ENCODE results near the gene TICAM2. TPM values are rescaled to one million over a fixed set of nuclear protein-coding genes. Genes with fewer than 3 reads are reported as not detected.

TICAM2 gene
- total RNA-seq, 2 donors from 2014 or later, result 0.67 to 1.1 TPM

DNA sequence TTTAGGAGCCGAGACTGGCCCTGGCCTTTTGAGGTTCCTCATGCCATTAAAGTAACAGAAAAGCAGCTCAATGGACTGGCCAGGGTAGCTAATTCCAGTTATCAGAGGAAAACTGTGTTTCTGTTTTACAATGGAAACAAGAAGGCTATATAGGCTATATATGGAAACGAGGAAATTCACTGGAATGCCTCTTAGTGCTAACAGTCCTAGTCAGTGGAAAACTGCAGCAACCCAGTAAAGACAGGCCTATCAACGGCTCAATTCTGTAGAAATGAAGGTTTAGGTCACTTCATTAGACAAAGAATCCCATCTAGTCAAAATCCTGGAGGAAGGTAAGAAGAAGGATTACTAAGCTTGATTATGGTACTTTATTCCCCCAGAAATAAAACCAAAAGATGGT is 3.2 kb upstream of the TICAM2 start:
- Histone ChIP-seq H3K27me3 (no peaks in the 10 kb centered on the region), H3K27ac (no peak overlapping the region), H3K9me3 (no peaks in the 10 kb centered on the region), H3K36me3 (no peaks in the 10 kb centered on the region), H3K4me3 (no peak overlapping the region), H3K4me1 (peaks cover 0 to 13% of the 10 kb centered on the region in 2 donors)
- TF ChIP-seq, protein P1, sequence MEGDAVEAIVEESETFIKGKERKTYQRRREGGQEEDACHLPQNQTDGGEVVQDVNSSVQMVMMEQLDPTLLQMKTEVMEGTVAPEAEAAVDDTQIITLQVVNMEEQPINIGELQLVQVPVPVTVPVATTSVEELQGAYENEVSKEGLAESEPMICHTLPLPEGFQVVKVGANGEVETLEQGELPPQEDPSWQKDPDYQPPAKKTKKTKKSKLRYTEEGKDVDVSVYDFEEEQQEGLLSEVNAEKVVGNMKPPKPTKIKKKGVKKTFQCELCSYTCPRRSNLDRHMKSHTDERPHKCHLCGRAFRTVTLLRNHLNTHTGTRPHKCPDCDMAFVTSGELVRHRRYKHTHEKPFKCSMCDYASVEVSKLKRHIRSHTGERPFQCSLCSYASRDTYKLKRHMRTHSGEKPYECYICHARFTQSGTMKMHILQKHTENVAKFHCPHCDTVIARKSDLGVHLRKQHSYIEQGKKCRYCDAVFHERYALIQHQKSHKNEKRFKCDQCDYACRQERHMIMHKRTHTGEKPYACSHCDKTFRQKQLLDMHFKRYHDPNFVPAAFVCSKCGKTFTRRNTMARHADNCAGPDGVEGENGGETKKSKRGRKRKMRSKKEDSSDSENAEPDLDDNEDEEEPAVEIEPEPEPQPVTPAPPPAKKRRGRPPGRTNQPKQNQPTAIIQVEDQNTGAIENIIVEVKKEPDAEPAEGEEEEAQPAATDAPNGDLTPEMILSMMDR (IDR thresholded peaks at IDR 0.05), result no peak
- DNase-seq (ENCODE audit: low spot score), result no peak

DNA sequence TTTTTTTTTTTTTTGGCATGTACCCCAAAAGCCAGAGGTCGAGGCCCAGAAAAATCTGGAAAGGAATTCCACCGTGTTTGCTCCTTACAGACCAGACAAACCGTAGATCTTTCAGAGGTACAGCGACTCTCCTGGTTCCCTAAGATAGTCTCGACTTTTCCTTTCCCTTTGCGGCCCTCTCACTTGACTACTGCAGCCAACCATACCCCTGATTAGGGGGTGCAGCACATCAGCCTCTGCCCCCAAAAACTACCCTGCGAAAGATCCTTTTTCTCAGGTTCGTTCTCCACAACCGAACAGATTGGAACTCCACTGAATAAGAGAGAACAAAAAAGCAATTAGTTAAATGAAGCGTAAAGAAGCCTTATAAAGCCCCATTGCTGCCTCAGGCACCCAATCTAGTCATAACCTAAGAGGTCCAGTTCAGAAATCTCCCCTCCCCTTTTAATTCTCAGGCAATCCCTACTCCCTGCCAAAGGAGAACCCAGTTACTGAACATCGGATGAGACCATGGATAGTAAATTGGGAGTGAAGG is 379 bp upstream of the TICAM2 start:
- peaks cover 0 to 36% of the 10 kb centered on the region in 2 donors for H3K4me1 ChIP-seq
- TF ChIP-seq, protein P1 (IDR thresholded peaks at IDR 0.05), result no peak
- no peaks in the 10 kb centered on the region for H3K27me3 ChIP-seq
- peak overlapping the region; percentile 81 to 95 for H3K4me3 ChIP-seq
- no peaks in the 10 kb centered on the region for H3K36me3 ChIP-seq
- H3K27ac ChIP-seq, result peak overlapping the region; percentile 94 to 96
- no peak for DNase-seq (ENCODE audit: low spot score)
- H3K9me3 ChIP-seq, result no peaks in the 10 kb centered on the region

DNA sequence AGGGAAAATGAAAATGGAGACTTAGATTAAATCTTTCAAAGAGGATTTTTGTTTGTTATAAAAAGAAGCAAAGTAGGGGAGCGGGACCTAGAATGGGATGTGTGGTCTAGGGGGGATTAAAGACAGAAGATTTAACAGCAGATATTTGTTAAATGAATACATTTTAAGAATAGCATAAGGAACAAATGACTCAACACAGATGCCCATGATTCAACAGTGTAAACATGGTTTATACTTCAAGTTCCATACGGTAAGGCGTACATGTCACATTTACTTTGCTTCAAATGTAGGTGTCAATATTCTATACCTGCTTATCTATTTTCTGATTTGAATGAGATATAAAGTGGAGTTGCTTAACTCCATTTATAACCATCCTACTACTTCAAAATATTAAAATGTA is 1.5 kb downstream of the TICAM2 start:
- Histone ChIP-seq H3K27me3 (no peaks in the 10 kb centered on the region), H3K36me3 (no peaks in the 10 kb centered on the region), H3K9me3 (no peaks in the 10 kb centered on the region), H3K4me3 (peak overlapping the region in 1 of 2 donors; percentile 95), H3K4me1 (peaks cover 0 to 36% of the 10 kb centered on the region in 2 donors), H3K27ac (peak overlapping the region in 1 of 2 donors; percentile 47)
- no peak for DNase-seq (ENCODE audit: low spot score)
- TF ChIP-seq, protein P1 (IDR thresholded peaks at IDR 0.05), result no peak

DNA sequence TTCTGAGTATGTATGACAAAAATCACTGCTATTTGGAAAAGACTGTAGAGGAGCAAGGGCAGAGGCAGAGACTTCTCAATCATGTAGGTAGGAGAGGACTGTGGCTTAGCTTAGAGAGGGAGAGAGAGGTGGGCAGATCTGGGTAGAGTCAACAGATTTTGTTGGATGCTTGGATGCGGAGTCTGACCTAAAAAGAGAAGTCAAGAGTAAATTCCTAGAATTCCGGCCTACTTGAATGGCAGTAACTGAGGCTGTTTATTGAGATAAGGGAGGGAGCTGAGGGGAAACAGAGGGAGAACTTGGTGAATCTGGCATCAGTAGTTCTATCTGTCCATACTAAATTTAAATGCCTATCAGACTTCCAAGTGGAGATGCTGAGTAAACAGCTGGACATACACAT is 2.4 kb downstream of the TICAM2 start:
- Histone ChIP-seq H3K27me3 (no peaks in the 10 kb centered on the region), H3K27ac (peak overlapping the region; percentile 9 to 47), H3K4me3 (no peak overlapping the region), H3K36me3 (no peaks in the 10 kb centered on the region), H3K4me1 (peaks cover 0 to 36% of the 10 kb centered on the region in 2 donors), H3K9me3 (no peaks in the 10 kb centered on the region)
- DNase-seq (ENCODE audit: low spot score), result no peak
- TF ChIP-seq, protein P1 (IDR thresholded peaks at IDR 0.05), result no peak

DNA sequence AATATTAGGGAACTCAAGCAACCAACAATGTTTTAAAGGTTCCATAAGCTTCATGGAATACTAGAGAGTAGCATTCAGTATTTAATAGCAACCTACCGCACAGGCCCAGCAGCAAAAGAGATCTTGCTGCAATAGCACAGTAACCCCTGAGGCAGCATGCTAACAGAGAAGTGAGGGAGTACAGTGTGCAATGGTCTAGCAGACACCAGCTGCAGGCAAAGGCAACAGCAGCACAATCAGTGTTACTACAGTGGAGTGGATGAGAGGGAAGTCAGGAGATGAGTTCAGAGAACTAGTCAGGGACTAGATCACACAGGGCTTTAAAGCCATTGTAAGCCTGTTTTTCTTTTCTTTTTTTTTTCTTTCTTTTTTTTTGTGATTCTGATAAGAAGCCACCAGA is 2.8 kb downstream of the TICAM2 start:
- Histone ChIP-seq H3K9me3 (no peaks in the 10 kb centered on the region), H3K27me3 (no peaks in the 10 kb centered on the region), H3K27ac (peak overlapping the region; percentile 9 to 47), H3K4me3 (no peak overlapping the region), H3K4me1 (peaks cover 0 to 36% of the 10 kb centered on the region in 2 donors), H3K36me3 (no peaks in the 10 kb centered on the region)
- TF ChIP-seq, protein P1 (IDR thresholded peaks at IDR 0.05), result no peak
- no peak for DNase-seq (ENCODE audit: low spot score)

Data from right atrium auricular region (tissue), 2 donors.